Stimulated activated CD4-positive, alpha-beta T cell treated with anti-CD3 and anti-CD28 coated beads, Interleukin-1b, Interleukin-23, amount 100 ng/mL, for 24 hours (primary cell): ENCODE data around the gene PEAK1.

ENCODE experiments used
- DNase-seq, 4 experiments: peaks; one replicate each; pipeline ENCODE4 v3.0.0-alpha.2; 2020; ENCODE audit warnings: low read depth in 4 of 4, low spot score in 1 of 4

The PEAK1 gene

DNA sequence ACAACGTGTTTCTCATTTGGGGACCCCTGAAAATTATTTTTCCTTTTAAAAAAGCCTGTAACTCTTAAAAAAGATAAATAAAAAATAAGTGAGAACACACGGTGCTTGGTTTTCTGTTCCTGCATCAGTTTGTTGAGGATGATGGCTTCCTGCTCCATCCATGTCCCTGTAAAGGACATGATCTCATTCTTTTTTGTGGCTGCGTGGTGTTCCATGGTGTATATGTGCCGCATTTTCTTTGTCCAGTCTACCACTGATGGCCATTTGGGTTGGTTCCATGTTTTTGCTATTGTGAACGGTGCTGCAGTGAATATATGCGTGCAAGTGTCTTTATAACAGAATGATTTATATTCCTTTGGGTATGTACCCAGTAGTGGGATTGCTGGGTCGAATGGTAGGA, 351.3 kb downstream of the PEAK1 start:
- no peak for DNase-seq

DNA sequence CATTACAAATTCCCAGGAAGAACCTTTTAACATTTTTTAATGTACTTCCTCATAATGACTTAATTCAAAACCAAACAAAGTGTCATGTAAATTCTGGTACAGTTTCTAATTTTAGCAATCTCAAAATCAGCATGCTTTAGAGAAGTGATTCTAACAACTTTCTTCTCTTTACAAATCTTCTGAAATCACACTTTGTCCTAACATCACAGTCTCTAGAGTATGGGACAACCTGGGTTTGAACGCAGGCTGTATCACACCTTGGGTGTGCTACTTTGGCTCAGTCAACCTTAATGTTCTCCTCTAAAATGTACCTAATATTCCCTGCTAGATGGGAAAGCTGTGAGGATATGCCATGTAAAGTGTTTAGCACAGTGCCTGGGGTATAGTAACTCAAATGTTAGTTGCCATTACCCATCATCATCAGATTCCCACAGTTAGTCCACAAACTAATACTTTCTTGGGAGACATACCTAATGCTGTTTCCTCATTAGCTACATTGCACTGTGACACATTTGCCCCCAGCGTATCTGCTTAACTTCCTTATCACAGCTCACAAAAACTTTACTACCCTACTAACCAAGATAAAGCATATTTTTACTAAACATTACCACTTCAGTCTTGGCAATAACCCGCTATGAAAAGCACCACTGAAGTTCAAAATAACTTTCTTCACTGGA, 352.1 kb downstream of the PEAK1 start:
- no peak for DNase-seq

DNA sequence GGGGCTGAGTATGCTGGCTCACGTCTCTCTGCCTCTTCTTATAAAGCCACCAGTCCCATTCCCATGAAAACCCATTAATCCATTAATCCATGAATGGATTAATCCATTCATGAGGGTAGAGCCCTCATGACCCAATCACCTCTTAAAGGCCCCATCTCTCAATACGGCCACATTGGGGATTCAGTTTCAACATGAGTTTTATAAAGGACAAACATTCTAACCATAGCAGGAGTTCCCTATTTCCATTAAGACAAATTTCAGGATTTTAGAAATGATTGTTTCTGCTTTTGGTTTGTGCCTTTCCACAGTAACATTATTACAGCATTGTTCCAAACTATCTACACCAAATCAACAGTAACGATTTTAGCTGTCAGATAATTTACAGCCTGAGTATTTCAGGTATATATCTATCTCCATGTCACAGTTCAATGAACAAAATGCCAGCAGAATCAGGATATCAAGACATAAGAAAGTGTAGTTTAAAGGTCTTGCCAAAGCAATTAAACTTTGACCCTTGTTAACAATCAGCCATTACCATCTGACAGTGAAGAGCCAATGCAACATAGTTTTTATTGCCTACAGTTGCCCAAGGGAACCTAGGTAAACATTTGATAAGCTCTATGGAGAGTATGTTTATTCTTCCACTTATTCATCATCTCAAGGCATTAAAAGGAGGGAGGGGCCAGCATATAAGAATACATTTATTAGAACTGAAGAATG, 352.8 kb downstream of the PEAK1 start:
- no peak for DNase-seq

DNA sequence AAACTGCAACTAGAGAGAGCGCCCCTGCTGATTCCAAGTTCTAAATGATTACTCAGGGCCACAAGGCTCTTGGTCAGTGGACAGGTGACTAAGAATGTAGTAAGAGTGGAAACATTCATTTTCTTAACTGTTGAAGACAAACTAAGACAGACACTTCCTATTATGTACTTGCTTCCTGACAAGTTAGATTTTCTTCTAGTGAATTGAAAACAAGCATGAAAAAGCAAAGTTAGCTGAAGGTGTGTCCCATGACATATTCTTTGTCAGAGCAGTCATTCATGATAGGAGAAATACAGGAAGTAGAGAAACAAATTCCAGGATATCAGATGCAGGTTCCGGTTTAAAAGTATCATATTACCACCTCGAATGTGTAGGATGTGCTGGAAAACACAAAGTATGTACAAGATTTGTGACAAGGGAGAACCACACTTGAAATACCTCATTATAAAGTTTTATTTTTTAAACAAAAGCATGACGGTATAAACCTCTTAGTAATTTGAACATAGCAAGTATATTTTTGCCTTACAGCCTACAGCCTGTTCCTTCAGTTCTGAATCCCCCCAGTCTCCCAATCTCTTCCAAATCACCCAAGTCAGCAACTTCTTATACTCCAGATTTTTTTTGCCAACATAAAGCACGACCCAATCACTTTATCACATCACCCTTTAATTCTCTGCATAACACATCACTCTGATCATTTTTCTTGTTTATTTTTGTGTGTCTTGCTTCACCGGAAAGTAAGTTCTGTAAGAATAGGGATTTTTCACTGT, 355.2 kb downstream of the PEAK1 start:
- no peak for DNase-seq

DNA sequence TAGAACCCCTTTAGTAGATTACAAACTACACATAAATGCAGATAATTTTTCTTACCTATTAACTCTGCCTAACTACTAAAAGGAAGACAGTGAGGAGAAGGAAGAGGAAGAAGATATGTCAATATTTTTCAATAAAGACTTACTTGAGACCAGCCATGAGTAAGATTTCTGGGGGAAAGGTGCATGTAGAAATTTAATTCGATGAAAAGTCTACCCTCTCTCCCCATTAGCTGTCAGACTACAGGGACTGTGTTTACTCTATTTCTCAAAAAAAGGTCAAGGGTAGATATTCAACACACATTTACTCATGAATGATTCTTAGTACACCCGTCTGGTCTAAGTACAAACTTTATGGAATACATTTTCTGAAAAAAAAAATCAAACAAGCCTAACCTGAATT, 355.8 kb downstream of the PEAK1 start:
- DNase-seq: no peak

DNA sequence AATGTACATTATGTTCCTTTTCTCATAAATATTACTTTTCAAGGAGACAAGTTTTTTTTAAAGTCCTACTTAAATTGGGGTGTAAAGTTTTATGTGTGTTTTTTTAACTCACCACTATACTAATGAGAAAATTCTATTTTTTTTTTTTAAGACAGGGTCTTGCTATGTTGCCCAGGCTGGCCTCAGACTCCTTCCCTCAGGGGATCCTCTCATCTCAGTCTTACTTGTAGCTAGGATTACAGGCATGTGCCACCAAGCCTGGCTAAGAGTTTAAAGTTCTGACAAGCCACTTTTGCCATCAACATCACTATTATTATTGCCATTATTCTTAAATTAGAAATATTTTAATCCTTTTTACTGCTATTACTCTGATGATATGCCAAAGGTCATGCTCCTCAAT, 356.7 kb downstream of the PEAK1 start:
- DNase-seq: no peak

DNA sequence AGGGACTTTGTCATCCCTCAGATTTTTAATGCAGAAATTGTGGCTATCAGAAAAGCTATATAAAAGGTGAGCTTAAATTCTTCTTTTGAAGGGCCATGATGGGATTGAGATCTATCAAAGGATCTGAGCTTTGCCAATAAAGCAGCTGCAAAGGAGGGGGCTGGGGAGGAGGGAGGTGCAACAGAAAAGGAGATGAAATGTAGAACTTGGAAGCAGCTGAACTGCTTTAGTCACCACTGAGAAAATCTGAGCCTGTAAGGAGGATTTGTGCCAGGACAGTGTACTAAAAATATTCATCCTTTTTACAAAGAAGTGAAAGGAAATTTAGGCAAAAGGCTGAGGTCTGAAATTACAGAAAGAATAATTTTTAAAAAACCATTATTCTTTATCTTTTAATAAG, 359.4 kb downstream of the PEAK1 start:
- DNase-seq: no peak

DNA sequence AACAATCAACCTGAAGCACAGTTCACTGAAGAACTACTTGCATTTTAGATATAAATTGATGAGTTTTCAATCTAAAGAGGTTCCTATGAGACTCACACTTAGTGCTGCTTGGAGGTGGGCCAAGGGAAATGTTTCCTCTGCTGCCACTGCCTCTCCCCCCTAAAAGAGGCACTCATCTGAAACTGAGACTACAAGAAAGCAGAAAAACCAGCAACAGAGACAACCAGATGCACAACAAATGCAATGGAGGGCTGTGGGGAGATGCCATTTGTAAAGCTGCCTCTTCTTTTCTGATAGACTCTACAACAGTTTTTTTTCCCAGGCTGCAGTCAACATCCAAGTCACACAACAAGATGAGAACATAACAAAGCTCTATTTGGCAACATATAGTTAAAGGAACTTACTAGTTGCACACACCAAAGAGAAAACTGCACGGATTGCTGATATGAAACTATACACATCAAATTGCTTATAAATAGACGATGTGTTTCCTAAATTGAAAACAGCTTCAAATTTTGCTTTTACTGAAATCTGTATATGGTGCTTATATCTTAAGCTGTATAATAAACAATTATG, 360.0 kb downstream of the PEAK1 start:
- no peak for DNase-seq

DNA sequence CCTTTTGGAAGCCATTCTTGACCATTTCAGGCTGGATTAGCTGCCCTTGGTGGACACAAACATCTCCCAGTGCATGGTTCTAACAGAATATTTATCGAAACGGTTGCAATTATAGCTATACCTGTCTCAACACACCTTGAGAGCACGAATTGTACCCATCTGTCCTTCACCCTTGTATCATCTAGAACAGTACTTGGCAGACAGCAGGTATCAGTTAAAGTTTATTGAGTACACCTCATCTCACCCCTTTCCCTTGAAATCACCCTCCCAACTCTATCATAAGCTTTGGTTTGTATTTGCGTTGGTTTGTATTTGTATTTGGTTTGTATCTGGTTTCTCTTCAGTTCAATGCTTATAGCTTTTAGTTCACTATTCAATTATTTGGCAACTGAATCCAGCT, 361.4 kb downstream of the PEAK1 start:
- DNase-seq: no peak

DNA sequence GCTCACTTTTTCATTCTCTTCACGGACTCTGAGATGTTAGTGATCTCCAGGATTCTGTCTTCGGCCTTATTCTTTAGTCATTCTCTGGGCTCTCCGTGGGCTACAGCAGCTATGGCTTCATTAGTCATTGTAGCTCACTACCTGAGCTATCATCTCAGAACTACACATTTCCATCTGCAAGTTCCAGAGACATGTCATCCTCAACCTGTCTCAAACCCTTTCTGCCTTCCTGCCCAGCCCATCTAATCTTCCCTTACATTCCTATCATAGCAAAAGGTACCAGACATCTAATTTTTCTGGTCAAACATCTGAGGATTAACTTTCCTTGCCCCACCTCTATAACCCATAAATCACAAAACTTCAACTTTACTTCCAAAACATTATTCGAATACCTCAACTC, 362.2 kb downstream of the PEAK1 start:
- DNase-seq: no peak

DNA sequence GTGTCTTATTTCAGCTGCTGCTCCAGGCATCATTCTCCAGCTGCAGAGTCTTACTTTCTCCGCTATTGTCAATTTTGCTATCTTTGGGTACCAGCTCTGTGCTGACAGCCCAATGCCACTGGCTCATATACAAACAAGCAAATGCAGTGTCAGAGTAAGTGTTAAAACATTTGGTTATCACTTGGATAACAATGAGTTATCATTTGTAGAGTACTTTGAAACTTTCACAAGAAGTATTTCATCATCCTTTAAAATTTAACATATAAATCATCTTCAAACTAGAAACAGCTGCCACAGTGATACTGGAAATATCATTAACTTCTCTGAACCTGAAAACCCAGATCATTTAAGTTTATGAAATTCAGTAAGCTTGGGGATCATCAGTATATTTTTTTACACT, 362.8 kb downstream of the PEAK1 start:
- no peak for DNase-seq

DNA sequence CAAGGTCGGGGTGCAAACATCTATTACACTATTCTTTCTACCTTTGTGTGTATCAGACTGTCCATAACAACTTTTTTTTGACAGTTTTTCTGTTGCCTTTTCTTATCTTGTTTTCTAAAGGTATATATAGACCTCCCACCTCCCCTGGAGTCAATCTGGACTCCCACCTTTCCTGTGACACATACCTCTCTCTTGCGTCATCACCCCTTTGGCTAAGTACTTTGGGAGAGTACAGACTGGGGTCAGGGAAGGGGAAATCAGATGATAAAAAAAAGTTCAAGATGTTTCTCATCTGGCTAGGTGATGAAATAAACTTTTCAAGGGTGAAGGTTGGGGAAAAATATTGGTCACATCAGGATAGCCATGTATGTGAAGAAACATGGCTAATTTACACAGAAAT, 366.2 kb downstream of the PEAK1 start:
- no peak for DNase-seq

DNA sequence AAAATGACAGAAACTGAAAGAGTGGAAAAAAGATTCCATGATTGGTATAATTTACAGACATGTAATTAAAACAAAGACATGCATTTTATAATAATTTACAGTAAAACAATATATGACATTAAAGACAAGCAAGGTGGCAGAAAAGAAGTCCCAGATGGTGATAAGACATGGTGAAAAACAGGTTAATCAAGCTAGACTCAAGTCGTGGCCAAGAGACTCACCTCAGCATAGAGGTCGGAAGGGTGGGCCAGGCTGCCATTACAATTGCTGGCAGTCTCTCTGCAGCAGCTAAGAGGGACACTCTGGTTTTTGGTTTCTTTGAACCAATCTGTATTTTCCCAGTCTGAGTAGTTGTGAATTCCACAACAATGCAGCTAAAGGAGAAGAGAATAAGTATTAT, 367.3 kb downstream of the PEAK1 start:
- no peak for DNase-seq
